Left ventricle myocardium inferior (tissue), 1 donor: ENCODE results near the gene SCLY. TPM values are rescaled to one million over a fixed set of nuclear protein-coding genes. Genes with fewer than 3 reads are reported as not detected.

Source experiments
- DNase-seq: peaks from one replicate; pipeline ENCODE4 v3.0.0-alpha.2; 2020
- H3K27ac ChIP-seq: fragments of 200-600 bp; replicated peaks from 2 replicates; pipeline ENCODE4 v1.8.0; 2021
- H3K27me3 ChIP-seq: fragments of 200-600 bp; 2 replicates; pipeline ENCODE4 v1.8.0; 2021; ENCODE audit warnings: low read depth
- H3K36me3 ChIP-seq: fragments of 200-600 bp; 2 replicates; pipeline ENCODE4 v1.8.0; 2021
- H3K4me1 ChIP-seq: fragments of 200-600 bp; 2 replicates; pipeline ENCODE4 v1.8.0; 2021
- H3K4me3 ChIP-seq: fragments of 200-600 bp; 2 replicates; pipeline ENCODE4 v1.8.0; 2021; ENCODE audit warnings: mild to moderate bottlenecking, moderate library complexity
- H3K9me3 ChIP-seq: fragments of 200-600 bp; replicated peaks from 2 replicates; pipeline ENCODE4 v1.8.0; 2021
- intact Hi-C: fragments of 100-400 bp; cut with micrococcal nuclease; formaldehyde crosslinking; loops from one replicate; pipeline ENCODE4 v1.11.0; 2022
- total RNA-seq: library from RNA; stranded (reverse); fragmentation: NEBNext Ultra II Directional; extraction: Animal tissue kit (Norgen Biotek cat#: 25700); gene quantifications from one replicate; pipeline ENCODE4 v1.2.1, GENCODE V29; 2021
- TF ChIP-seq, protein P1 (sequence below): fragments of 200-600 bp; IDR thresholded peaks from 2 replicates; pipeline ENCODE4 v1.8.0; 2021; ENCODE audit warnings: antibody characterized with exemption, mild to moderate bottlenecking, borderline replicate concordance
- donor health status: DM: no; HTN: yes; CAD: no; lungs with severe emphysema.

SCLY gene
- total RNA-seq, 1 donor from 2014 or later = 10.9 TPM

GRCh38 chr2:238083919-238084318 is 23.1 kb downstream of the SCLY start:
- Histone ChIP-seq H3K9me3 (peaks cover 8% of the 10 kb centered on the region), H3K27me3 (no peaks in the 10 kb centered on the region), H3K4me1 (peaks cover 4% of the 10 kb centered on the region), H3K4me3 (no peak overlapping the region), H3K27ac (no peak overlapping the region), H3K36me3 (peaks cover 41% of the 10 kb centered on the region)
- no peak for DNase-seq
- intact Hi-C loops = no loop called here
- TF ChIP-seq, protein P1, sequence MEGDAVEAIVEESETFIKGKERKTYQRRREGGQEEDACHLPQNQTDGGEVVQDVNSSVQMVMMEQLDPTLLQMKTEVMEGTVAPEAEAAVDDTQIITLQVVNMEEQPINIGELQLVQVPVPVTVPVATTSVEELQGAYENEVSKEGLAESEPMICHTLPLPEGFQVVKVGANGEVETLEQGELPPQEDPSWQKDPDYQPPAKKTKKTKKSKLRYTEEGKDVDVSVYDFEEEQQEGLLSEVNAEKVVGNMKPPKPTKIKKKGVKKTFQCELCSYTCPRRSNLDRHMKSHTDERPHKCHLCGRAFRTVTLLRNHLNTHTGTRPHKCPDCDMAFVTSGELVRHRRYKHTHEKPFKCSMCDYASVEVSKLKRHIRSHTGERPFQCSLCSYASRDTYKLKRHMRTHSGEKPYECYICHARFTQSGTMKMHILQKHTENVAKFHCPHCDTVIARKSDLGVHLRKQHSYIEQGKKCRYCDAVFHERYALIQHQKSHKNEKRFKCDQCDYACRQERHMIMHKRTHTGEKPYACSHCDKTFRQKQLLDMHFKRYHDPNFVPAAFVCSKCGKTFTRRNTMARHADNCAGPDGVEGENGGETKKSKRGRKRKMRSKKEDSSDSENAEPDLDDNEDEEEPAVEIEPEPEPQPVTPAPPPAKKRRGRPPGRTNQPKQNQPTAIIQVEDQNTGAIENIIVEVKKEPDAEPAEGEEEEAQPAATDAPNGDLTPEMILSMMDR = no peak

DNA sequence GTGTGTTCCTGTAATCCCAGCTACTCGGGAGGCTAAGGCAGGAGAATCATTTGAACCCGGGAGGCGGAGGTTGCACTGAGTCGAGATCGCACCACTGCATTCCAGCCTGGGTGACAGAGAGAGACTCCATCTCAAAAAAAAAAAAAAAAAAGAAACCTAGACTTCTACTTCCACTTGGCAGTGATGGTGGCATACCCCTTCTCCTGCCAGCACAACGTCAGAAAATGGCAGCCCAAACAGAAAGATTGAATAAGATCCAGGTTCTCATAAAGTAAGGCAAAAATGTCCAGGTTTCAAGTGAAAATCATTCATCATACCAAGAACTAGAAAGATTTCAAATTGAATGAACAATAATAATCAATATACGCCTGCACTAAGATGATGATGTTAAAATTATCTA is 24.0 kb downstream of the SCLY start:
- TF ChIP-seq, protein P1 = no peak
- no peak for DNase-seq
- Histone ChIP-seq H3K27ac (no peak overlapping the region), H3K36me3 (peaks cover 39% of the 10 kb centered on the region), H3K9me3 (peaks cover 5% of the 10 kb centered on the region), H3K27me3 (no peaks in the 10 kb centered on the region), H3K4me1 (peaks cover 4% of the 10 kb centered on the region), H3K4me3 (no peak overlapping the region)
- intact Hi-C loops = no loop called here

DNA sequence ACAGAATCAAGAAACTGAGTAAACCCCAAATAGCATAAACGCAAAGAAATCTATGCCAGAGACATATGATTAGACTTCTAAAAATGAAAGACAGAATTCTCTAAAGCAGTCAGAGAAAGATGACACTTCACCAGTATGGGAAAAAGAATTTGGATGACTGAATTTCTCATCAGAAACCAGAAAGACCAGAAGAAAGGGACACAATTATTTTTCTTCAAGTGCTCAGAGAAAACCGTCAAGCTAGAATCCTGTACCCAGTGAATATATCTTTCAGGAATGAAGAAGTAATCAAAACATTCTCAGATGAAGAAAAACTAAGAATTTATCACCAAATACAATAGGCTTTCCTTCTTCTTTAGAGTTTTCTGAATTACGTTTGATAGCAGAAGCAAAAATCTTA is 25.1 kb downstream of the SCLY start:
- intact Hi-C loops = no loop called here
- Histone ChIP-seq H3K27me3 (no peaks in the 10 kb centered on the region), H3K4me1 (peaks cover 4% of the 10 kb centered on the region), H3K9me3 (no peaks in the 10 kb centered on the region), H3K27ac (no peak overlapping the region), H3K36me3 (peaks cover 29% of the 10 kb centered on the region), H3K4me3 (no peak overlapping the region)
- TF ChIP-seq, protein P1 = no peak
- no peak for DNase-seq

GRCh38 chr2:238087211-238087610 is 26.4 kb downstream of the SCLY start:
- H3K27me3 ChIP-seq = no peaks in the 10 kb centered on the region
- H3K27ac ChIP-seq = no peak overlapping the region
- no peak for DNase-seq
- TF ChIP-seq, protein P1 = no peak
- peaks cover 21% of the 10 kb centered on the region for H3K36me3 ChIP-seq
- no peaks in the 10 kb centered on the region for H3K9me3 ChIP-seq
- peaks cover 4% of the 10 kb centered on the region for H3K4me1 ChIP-seq
- no peak overlapping the region for H3K4me3 ChIP-seq
- intact Hi-C loops = no loop called here

GRCh38 chr2:238090887-238091286 is 30.1 kb downstream of the SCLY start:
- no peaks in the 10 kb centered on the region for H3K36me3 ChIP-seq
- no peaks in the 10 kb centered on the region for H3K9me3 ChIP-seq
- H3K4me1 ChIP-seq = no peaks in the 10 kb centered on the region
- H3K4me3 ChIP-seq = no peak overlapping the region
- no peak overlapping the region for H3K27ac ChIP-seq
- TF ChIP-seq, protein P1 = no peak
- intact Hi-C loops = no loop called here
- DNase-seq = no peak
- H3K27me3 ChIP-seq = no peaks in the 10 kb centered on the region

DNA sequence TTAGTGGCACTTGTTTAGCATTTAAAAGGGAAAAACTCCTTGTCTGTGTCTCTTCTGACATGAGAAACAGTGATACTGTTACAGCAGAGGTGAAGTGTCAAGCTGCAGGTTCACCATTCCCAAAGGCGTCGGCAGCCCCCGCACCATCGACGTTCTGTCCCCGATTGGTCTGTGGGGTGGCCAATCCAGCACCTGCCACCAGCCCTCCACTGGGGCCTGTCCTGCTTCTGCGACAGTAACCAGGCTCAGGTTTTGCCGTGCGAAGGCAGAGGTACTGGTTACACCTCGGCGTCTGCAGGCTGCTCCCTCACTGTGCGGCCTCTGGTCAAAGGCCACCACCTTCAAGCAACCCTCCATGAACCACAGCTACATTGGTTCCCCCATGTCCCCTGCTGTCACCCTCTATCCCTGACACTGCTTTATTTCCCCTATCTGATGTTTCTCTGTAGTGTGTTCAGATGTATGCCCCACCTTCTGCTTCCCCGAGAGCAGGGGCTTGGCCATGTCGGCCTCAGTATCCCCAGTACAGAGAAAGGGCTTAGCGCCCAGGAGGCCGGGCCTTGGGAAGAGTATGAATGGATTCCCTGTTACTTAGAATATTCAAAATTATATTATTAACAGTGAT is 30.7 kb downstream of the SCLY start:
- TF ChIP-seq, protein P1 = no peak
- no peak for DNase-seq
- Histone ChIP-seq H3K27ac (no peak overlapping the region), H3K9me3 (no peaks in the 10 kb centered on the region), H3K4me1 (no peaks in the 10 kb centered on the region), H3K4me3 (no peak overlapping the region), H3K36me3 (no peaks in the 10 kb centered on the region), H3K27me3 (no peaks in the 10 kb centered on the region)
- intact Hi-C loops = no loop called here
